Lower lobe of right lung (tissue), 2 donors: ENCODE measurements around the gene CRACR2A. TPM values are rescaled to one million over a fixed set of nuclear protein-coding genes. Genes with fewer than 3 reads are reported as not detected.

ENCODE experiments used
- ATAC-seq, 2 donors: fragments of 200-7000 bp; cut with Tn5 transposase; one replicate each; pipeline ENCODE4 v1.9.1; 2020 to 2022; ENCODE audit warnings: mild to moderate bottlenecking in 2 of 2, moderate library complexity in 2 of 2
- DNase-seq: peaks from one replicate; pipeline ENCODE4 v3.0.0-alpha.2; 2020
- H3K27ac ChIP-seq: fragments of 200-600 bp; one replicate; pipeline ENCODE4 v1.8.0; 2022
- H3K27me3 ChIP-seq: fragments of 200-600 bp; one replicate; pipeline ENCODE4 v1.8.0; 2022; ENCODE audit warnings: low read depth
- H3K36me3 ChIP-seq: fragments of 200-600 bp; one replicate; pipeline ENCODE4 v1.8.0; 2022; ENCODE audit warnings: mild to moderate bottlenecking
- H3K4me1 ChIP-seq: fragments of 200-600 bp; one replicate; pipeline ENCODE4 v1.8.0; 2022
- H3K4me3 ChIP-seq: fragments of 200-600 bp; one replicate; pipeline ENCODE4 v1.8.0; 2022; ENCODE audit warnings: mild to moderate bottlenecking
- H3K9me3 ChIP-seq: fragments of 200-600 bp; one replicate; pipeline ENCODE4 v1.8.0; 2022
- CTCF ChIP-seq: fragments of 200-600 bp; IDR thresholded peaks from one replicate; pipeline ENCODE4 v1.8.0; 2022; ENCODE audit warnings: antibody characterized with exemption, mild to moderate bottlenecking
- intact Hi-C: fragments of 100-400 bp; cut with DNase I; formaldehyde crosslinking; loops from one replicate; pipeline ENCODE4 v1.11.0; 2022
- total RNA-seq: library from RNA; stranded (reverse); fragmentation: NEBNext Ultra II Directional; extraction: Animal tissue kit (Norgen Biotek cat#: 25700); gene quantifications from one replicate; pipeline ENCODE4 v1.2.1, GENCODE V29; 2021
- donor health status: DM: no; HTN: yes; CAD: no; lungs with severe emphysema.

CRACR2A gene
- total RNA-seq, 1 donor from 2014 or later = 7.9 TPM

GRCh38 chr12:3686463-3686862 is 66.4 kb downstream of the CRACR2A start:
- ATAC-seq = no peak
- Histone ChIP-seq H3K9me3 (no peaks in the 10 kb centered on the region), H3K27ac (no peak overlapping the region), H3K36me3 (no peaks in the 10 kb centered on the region), H3K4me1 (no peaks in the 10 kb centered on the region), H3K27me3 (no peaks in the 10 kb centered on the region), H3K4me3 (no peak overlapping the region)
- no peak for TF ChIP-seq CTCF
- intact Hi-C loops = no loop called here
- DNase-seq = no peak

GRCh38 chr12:3685830-3686229 is 67.1 kb downstream of the CRACR2A start:
- ATAC-seq = no peak
- Histone ChIP-seq H3K27ac (no peak overlapping the region), H3K36me3 (no peaks in the 10 kb centered on the region), H3K4me3 (no peak overlapping the region), H3K4me1 (no peaks in the 10 kb centered on the region), H3K27me3 (no peaks in the 10 kb centered on the region), H3K9me3 (no peaks in the 10 kb centered on the region)
- no peak for TF ChIP-seq CTCF
- intact Hi-C loops = no loop called here
- DNase-seq = no peak

GRCh38 chr12:3684449-3685051 is 68.4 kb downstream of the CRACR2A start:
- Histone ChIP-seq H3K27ac (no peak overlapping the region), H3K36me3 (no peaks in the 10 kb centered on the region), H3K4me3 (no peak overlapping the region), H3K9me3 (no peaks in the 10 kb centered on the region), H3K27me3 (no peaks in the 10 kb centered on the region), H3K4me1 (no peaks in the 10 kb centered on the region)
- no peak for ATAC-seq
- intact Hi-C loops = no loop called here
- no peak for DNase-seq
- no peak for TF ChIP-seq CTCF

GRCh38 chr12:3683670-3684069 is 69.2 kb downstream of the CRACR2A start:
- DNase-seq = no peak
- Histone ChIP-seq H3K27ac (no peak overlapping the region), H3K4me1 (no peaks in the 10 kb centered on the region), H3K4me3 (no peak overlapping the region), H3K9me3 (no peaks in the 10 kb centered on the region), H3K36me3 (peaks cover 6% of the 10 kb centered on the region), H3K27me3 (no peaks in the 10 kb centered on the region)
- intact Hi-C loops = no loop called here
- TF ChIP-seq CTCF = no peak
- no peak for ATAC-seq

GRCh38 chr12:3681595-3682061 is 71.3 kb downstream of the CRACR2A start:
- no peak for ATAC-seq
- Histone ChIP-seq H3K27ac (no peak overlapping the region), H3K4me3 (no peak overlapping the region), H3K27me3 (no peaks in the 10 kb centered on the region), H3K9me3 (no peaks in the 10 kb centered on the region), H3K4me1 (no peaks in the 10 kb centered on the region), H3K36me3 (peaks cover 16% of the 10 kb centered on the region)
- TF ChIP-seq CTCF = no peak
- no peak for DNase-seq
- intact Hi-C loops = no loop called here
